Ovary (tissue), 1 donor: ENCODE data around the gene CHAC1.

Experiments
- EP300 ChIP-seq: sonication (generic); formaldehyde crosslinking; IDR thresholded peaks from one replicate; pipeline ENCODE4 v1.6.1; 2017; ENCODE audit warnings: antibody characterized with exemption
- POLR2A ChIP-seq: fragments of 450-650 bp; IDR thresholded peaks from one replicate; pipeline ENCODE4 v1.6.1; 2017; ENCODE audit warnings: antibody characterized with exemption, mild to moderate bottlenecking, moderate library complexity

- TF ChIP-seq POLR2A (no peak), EP300 (no peak)
Measured at GRCh38 chr15:40992241-40992741, 39.0 kb downstream of the CHAC1 start.
